RPMI8226 (cell line): ENCODE data around the gene TMPRSS13.

ENCODE experiments used
- DNase-seq: peaks from one replicate; pipeline ENCODE4 v3.0.0-alpha.2; 2015

Gene TMPRSS13

GRCh38 chr11:117910525-117910924, 18.7 kb downstream of the TMPRSS13 start:
- DNase-seq, result no peak

- no peak for DNase-seq
Observed at GRCh38 chr11:117909611-117910382, 19.4 kb downstream of the TMPRSS13 start.

- no peak for DNase-seq
Observed at GRCh38 chr11:117908959-117909610, 20.1 kb downstream of the TMPRSS13 start.

GRCh38 chr11:117908109-117908895, 20.9 kb downstream of the TMPRSS13 start:
- DNase-seq, result no peak

- peak; percentile 86 for DNase-seq
Observed at GRCh38 chr11:117907276-117908108, 21.7 kb downstream of the TMPRSS13 start.

GRCh38 chr11:117906710-117907109, 22.5 kb downstream of the TMPRSS13 start:
- DNase-seq, result no peak

- DNase-seq, result no peak
Observed at GRCh38 chr11:117906126-117906525, 23.1 kb downstream of the TMPRSS13 start.

GRCh38 chr11:117905524-117905923, 23.7 kb downstream of the TMPRSS13 start:
- DNase-seq, result no peak

- DNase-seq, result no peak
Observed at GRCh38 chr11:117903505-117904382, 25.5 kb downstream of the TMPRSS13 start.

- DNase-seq, result no peak
Observed at GRCh38 chr11:117902001-117902845, 27.0 kb downstream of the TMPRSS13 start.

- DNase-seq, result no peak
Observed at GRCh38 chr11:117901601-117902000, 27.6 kb downstream of the TMPRSS13 start.

- DNase-seq, result no peak
Observed at GRCh38 chr11:117900720-117901440, 28.3 kb downstream of the TMPRSS13 start.

- DNase-seq, result no peak
Observed at GRCh38 chr11:117900121-117900648, 29.0 kb downstream of the TMPRSS13 start.

GRCh38 chr11:117898059-117898458, 31.1 kb downstream of the TMPRSS13 start:
- no peak for DNase-seq

- DNase-seq, result no peak
Observed at GRCh38 chr11:117892651-117893050, 36.6 kb downstream of the TMPRSS13 start.

GRCh38 chr11:117891362-117891761, 37.8 kb downstream of the TMPRSS13 start:
- no peak for DNase-seq

- DNase-seq, result no peak
Observed at GRCh38 chr11:117888139-117888566, 41.0 kb downstream of the TMPRSS13 start.

GRCh38 chr11:117887431-117888138, 41.6 kb downstream of the TMPRSS13 start:
- DNase-seq, result no peak

GRCh38 chr11:117885777-117886176, 43.4 kb downstream of the TMPRSS13 start:
- DNase-seq, result no peak
